HG03066 (cell line): Measurements from ENCODE around the gene LIG1.

Experiments
- ATAC-seq: cut with Tn5 transposase; IDR thresholded peaks from one replicate; pipeline ENCODE4 v1.9.1; 2021; ENCODE audit warnings: low read depth; ENCODE audit not compliant: unreplicated experiment

Gene LIG1

DNA sequence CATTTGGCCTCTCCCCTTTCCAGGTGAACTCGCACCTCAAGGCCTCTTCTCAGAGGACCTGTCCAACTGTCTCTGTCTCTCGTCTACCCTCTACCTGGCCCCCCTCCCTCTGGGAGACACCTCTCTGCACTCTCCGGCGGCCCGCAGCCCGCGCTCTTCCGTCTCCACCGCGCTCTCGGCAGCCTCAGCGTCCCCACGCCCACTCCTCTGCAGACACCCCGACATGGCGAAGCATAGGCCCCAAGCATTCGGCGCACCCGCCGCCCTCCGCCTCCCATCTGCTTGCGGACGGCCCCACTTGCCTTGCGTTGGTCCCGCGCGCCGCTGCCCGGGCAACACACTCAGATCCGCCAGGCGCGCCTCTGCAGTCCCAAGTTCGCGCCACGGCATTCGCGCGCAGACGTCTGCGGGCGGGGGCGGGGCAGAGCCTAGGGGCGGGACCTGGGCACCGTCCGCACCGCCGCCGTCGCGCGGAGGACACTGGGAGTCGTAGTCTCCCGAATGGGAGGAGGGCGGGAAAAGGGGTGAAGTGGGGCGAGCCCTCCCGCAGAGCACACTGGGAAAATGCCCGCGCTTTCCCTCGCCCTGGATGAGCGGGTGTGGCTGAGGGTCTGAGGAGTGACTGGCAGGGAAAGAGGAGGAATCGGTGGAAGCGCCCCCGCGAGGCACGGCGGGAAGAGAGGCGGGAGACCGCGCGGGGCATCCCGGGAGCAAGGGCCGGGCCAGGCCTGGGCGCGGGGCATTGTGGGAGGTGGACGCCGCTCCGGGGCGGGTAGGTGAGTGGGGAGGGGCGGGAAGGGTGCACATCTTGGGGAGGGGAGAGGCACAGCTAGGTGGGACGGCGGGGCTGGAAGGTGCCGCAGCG is at the start of gene LIG1, which contains the start of gene ZSWIM9:
Gene LIG1 (minus strand): TSS at position 406 of the 865 bp plus-strand sequence. CDS start 4,778 bp downstream, outside the sequence.
Gene ZSWIM9 (plus strand): TSS at position 742 of the 865 bp plus-strand sequence. CDS start 1,123 bp downstream, outside the sequence.
- peak; percentile 73 for ATAC-seq

DNA sequence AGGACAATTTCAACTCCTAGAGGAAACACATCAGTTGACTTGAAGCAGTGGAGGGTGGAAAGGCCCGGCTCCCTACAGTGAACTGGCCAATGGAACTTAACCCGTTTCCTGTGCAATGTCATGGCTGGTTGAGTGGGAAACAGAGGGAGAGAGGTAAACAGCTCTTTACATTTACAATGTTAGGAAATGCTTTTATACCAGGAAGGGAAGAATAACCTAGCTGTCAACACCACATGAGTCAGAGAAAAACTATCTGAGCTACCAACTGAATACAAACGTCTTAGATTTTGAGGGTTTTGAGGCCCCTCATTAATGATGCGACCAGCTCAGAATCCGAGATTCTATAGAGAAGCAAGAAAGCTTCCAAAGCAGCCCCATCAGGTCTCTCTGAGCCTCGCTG is 48.9 kb upstream of the LIG1 start:
- ATAC-seq: no peak

DNA sequence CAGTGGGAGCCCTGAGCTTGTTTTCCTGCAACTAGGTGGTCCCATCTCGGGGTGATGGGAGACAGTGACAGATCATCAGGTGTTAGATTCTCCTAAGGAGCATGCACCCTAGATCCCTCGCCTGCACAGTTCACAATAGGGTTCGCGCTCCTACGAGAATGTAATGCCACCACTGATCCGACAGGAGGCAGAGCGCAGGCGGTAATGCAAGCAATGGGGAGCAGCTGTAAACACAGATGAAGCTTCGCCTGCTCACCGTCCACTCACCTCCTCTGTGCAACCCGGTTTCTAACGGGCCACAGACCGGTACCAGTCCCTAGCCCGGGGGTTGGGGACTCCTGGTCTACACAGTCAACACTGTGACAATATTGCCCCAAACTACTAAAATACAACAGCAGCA is 46.8 kb upstream of the LIG1 start:
- ATAC-seq: no peak

DNA sequence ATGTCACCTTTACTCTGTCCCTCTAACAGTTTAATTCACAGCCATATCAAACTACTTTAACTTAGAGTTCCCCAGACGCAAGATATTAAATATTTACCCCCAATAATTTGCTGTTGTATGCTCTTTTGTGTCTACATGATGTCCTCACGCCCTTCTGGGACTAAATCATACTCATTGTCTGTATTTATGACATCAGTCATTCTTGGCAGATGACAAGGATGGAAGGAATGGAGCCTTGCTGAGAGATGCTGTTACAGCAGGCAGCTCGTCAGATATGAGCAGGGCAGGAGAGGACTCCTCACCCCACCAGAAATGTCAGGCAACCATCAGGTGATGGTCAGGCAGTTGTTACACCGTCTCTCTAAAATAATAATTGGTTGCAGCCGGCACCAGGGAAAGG is 43.8 kb upstream of the LIG1 start:
- ATAC-seq: no peak

DNA sequence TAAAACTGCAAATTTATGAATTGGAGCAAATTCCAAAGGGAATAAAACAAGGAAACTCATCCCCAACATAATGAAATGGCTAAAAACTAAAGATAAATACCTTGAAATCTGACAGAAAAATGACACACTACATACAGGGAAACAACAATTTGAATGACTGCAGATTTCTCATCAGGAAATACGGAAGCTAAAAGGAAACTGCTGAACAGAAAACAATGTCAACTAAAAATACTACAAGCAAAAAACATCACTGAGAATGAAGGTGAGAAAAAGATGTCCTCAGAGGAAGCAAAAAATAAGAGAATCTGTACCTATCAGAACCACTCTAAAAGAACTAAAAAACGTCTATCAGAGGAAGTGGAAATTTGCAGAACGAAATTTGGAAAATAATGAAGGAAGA is 39.9 kb upstream of the LIG1 start:
- no peak for ATAC-seq

DNA sequence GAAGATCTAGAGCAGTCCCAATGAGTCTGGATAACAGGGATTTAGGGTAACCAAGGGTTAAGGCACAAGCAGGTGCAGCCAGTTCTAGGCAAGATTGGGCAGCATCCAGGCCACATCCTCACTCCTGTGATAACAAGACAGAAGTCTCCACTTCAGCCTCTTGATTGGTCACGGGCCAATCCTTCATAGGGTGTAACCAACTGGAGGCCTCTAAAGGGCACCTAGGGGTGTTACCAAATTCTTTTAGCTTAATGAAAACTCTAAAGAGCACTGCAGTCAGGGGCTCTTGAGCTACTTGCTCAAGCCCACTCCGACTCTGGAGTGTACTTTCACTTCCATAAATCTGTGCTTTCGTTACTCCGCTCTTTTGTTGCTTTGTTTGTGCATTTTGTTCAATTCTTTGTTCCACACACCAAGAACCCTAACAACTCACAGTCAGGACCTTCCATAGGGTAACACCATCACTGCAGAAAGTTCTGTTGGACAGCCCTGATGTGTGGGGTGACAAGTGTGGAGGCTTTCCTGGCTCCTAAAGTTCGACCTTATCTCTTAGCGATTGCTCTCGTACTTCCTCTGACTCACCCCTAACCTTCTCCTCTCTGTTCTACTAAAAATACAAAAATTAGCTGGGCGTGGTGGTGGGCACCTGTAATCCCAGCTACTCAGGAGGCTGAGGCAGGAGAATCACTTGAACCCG is 36.4 kb upstream of the LIG1 start:
- no peak for ATAC-seq

DNA sequence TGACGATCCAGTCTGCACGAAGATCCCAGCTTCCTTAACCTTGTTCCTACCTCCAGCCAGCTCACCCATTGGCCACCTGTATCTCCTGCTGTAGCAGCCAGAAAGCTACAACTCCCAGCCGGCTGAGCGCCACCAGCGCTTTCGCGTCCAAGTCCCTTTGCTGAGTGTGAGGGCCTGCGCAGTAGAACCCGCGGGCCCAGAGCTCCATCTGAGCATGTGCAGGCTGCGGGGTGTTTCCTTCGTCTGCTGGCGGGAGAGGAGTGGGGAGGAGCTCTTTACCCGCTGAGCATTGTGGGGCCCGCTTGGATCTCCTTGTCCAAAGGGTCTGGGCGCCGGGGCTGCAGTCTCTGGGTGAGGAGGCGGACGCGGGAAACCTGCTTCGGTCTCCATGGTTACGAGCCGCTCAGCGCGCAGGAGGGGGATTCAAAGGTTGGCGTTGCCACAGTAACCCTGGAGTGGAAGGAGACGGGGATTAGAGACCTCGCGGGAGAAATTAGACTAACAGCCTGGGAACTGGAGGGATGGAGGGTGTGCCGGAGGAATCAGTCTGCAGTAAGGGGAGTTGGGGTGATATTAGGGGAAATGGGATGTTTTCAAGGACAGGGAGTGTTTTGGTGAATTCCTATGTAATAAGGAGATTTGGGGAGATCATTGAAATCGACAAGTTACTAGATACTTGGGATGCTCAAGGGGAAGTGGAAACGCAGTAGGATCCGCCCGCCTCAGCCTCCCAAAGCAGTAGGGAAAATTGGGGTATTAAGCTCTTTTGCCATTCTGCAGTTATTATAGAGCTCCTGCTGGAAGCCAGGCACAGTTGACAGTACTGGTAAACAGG is 33.9 kb upstream of the LIG1 start:
- ATAC-seq: peak; percentile 87

DNA sequence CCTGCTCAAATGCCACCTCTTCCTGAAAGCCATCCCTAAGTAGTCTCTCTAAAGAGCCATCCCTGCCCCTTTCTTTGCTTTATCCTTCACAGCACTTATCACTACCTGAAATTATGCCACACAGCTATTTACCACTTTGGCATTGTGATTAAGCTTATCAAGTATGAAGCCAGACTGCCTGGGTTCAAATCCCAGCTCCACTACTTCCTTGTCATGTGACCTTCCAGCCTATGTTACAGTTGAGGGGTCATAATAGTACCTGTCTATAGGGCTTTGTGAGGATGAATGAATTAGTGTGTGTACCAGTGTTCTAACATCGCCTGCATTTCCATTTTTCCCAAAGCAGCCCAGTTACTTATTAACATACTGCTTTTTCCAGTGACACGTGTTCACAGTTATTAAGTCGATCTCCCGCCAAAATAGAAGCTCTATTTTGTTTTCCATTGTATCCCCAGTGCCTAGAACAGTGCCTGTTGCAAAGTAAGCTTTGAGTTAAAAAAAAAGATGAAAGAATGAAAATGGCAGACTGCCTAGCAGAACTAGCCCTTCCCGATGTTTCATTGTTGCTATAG is 33.2 kb upstream of the LIG1 start:
- ATAC-seq: no peak

DNA sequence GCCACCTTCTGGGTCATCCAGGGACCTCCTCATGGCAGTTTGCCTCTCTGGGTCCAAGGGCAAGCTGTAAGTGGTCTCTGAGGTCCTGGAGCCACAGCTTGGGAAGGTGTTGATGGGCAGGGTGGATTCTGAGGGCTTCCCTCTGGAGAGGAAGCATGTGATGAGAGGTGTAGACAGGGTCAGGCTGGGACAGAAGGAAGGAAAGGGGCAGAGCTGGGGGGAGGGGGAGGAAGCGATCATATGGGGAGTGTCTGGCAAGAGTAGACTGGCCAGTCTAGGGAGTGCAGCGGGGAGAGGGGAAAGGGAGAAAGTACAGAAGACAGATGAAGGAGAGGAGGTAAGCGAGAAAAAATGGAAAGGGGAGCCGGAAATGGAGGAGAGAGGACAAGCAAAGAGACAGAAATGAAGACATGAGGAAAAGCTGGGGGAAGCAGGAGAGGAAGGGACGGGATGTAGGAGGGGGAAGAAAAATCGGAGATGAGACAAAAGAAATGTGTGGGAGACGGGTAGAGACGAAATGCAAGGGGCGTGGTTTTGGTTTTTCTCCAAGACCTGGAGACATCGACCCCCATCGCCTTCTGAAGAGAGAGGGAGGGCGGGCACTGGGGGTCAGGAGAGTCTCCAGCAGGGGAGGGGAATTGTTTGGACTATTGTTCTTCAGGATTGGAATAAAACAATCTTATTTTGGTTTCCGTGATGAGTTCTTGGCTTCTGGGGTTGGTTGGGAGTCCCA is 27.0 kb upstream of the LIG1 start:
- ATAC-seq: no peak

DNA sequence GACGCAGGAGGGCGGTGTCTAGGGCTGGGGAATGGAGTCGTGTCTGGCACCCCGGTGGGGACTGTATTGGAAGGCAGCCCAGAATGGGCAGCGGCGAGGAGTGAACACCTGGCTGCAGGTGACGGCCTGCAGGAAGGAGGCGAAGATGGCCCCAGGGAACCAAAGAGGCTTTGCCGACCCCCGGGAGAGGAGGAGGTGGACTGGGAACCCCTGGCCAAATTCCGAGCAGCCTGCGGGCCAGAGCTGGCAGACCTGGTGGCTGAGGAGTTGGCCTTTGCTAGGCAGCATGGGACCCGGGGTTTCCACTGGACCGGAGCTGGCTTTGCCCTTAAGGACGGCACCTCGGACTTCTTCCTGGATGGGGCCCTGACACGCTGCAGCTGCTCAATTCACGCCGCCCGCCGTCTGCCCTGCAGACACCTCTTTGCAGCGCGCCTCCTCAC is 26.2 kb upstream of the LIG1 start:
- no peak for ATAC-seq

DNA sequence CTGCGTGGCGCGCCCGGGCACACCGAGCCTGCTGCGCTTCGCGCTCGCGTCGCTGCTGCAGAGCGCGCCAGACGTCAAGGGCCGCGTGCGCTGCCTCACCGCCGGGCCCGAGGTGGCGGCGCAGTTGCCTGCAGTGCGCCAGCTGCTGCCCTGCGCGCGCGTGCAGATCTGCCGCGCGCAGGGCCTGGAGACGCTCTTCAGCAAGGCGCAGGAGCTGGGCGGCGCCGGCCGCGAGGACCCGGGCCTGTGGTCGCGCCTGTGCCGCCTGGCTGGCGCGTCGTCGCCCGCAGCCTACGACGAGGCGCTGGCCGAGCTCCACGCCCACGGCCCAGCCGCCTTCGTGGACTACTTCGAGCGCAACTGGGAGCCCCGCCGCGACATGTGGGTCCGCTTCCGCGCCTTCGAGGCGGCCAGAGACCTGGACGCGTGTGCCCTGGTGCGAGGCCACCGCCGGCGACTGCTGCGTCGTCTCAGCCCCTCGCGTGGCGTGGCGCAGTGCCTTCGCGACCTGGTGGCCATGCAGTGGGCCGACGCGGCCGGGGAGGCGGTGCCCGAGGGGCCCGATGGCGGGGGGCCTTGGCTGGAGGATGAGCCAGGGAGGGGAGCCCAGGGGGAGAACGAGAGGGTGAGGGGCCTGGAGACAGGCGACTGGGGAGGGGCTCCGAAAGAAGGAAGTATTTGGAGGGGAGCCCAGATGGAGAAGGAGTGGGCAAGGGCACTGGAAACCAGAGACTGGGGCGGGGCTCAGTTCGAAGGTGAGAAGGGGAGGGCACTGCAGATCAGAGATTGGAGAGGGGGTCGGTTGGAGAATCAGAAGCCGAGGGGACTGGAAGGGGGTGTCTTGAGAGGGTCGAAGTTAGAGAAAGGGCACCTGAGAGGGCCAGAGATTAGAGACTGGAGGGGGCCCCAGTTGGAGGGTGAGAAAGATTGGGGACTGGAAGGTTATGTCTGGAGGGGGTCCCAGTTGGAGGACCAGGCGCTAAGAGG is 25.0 kb upstream of the LIG1 start:
- no peak for ATAC-seq

DNA sequence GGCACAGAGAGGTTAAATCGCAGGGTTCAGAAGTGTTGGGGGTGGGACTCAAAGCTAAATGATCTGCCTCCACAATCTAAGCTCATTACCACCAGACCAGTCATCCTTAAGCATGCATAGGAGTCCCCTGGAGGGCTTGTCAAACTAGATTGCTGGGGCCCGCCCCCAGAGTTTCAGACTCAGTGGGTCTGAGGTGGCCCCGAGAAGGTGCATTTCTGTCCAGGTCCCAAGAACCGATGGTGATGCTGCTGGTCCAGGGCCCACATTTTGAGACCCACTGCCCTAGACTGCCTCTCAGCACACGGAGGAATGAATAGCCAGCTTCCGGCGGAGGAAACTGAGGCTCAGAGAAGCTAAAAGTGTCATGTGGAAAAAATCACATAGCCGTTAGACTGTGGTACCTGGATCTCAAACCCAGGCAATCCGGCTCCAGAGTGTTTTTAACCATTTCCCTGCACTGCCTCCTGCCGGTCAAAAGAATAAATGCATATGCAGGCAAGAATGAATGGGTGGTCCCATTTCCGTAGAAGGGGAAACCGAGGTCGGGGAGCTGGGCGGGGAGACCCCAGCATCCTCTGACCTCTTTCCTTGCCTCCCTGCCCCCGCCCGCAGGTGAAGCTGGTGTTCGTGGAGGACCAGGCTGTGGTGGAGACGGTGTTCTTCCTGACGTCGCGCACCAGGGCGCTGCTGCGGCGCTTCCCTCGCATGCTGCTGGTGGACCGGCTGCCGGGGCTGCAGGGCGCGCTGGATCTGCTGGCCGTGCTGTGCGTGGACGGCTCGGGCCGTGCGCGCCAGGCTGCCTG is 24.1 kb upstream of the LIG1 start:
- ATAC-seq: no peak

DNA sequence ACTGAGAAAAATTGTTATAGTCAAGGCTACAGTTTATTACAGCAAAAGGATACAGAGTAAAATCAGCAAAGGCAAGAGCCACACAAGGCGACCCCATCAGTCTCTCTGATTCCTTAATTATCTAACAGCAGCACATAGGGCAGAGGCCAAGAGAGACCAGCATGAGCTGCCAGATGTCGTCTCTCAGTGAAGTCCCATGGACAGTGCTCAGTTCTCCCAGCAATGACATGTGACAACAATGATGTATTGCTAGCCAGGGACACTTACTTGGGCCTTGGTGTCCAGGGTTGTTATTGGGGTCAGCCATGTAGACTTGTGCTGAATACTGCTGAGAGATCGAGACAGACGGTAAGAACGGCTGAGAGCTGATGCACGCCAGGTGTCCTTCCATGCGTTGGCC is 22.6 kb upstream of the LIG1 start:
- no peak for ATAC-seq

DNA sequence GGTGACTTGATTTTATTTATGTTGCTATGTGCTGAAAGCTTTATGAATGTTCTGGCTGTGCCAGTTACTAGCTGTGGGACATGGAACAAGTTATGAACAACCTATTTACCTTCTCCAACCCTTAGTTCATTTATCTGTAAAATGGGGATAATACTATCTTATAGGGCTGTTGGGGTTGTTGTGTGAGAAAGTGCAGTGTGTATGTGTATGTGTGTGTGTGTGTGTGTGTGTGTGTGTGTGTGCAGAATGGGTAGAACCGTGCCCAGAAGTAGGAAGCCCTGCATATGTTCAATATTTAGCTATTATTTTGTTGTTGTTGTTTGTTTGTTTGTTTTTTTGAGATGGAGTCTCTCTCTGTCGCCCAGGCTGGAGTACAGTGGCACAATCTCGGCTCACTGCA is 20.7 kb upstream of the LIG1 start:
- no peak for ATAC-seq

DNA sequence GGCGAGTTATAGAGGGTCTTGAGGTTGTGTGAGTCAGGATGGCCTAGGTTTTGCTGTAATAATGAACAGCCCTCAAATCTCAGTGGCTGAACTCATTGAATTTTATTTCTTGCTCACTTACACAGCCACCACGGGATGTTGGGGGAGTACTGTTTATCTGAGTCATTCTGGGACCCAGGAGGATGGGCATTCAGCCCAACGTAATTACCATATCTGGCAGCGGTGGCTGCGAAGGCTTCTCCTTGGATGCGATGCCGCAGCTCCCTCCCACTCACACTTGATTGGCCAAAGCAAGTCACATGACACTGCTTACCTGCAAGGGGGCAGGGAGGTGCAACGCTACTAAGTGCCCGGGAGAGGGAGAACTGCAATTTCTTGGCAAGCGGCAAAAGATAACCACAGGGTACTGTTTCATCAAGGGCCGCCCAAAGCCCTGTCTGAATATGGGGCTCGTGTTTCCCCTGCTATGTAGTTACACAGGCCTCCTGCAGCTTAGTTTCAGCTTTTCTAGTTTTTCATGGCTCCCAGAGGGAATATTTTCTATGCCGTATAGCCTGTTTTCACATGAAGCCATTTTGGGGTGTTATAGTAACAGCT is 20.2 kb upstream of the LIG1 start:
- ATAC-seq: no peak

DNA sequence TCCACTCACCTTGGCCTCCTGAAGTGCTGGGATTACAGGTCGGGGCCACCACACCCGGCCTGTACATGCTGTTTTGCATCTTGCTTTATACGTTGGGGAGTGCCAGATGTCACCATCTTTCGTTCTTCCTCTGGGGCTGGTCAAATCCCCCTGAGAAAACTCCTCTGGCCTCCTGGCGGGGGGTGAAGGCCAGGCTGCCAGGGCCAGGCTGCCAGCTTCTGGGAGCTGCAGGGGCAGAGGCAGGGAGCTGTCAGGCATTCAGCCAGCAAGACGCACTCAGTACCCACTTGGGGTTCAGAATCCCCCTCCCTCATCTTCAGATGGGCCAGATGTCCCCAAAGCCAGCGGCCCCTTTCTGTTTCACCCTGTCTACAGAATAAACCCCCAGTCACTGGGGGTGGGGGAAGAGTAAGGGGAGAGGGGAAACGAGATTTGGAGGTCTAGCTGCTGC is 16.4 kb upstream of the LIG1 start:
- ATAC-seq: no peak

DNA sequence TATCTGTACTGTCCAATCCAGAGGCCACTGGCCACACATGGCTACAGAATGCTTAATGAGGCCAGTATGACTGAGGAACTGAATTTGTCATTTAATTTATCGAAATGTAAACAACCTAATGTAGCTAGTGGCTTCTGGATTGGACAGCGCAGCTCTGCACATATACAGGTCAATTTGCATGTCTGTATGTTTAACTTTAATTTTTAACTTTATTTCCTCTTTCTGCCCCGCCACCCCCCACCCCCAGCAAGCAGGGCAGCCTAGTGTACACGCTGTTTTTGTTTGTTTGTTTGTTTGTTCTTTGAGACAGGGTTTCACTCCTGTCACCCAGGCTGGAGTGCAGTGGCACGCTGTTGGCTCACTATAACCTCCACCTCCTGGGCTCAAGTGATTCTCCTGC is 15.9 kb upstream of the LIG1 start:
- ATAC-seq: no peak
